ENCODE results near the gene C16orf95.
A peak's percentile ranks its signal among the peaks of the same experiment; 100 is the strongest.
"Not testable (repeated sequence)": the region's sequence is repeated elsewhere in the genome, so short reads cannot be mapped to it uniquely, and the experiment has no call there.

The C16orf95 gene

GRCh38 chr16:87345726-87346424 lies 28.7 kb upstream of the C16orf95 start:
- DNase-seq: no peak

GRCh38 chr16:87344931-87345631 lies 27.9 kb upstream of the C16orf95 start:
- peak; percentile 61 for DNase-seq

- no peak for DNase-seq
These were observed 27.2 kb upstream of the C16orf95 start for GRCh38 chr16:87344165-87344930.

GRCh38 chr16:87343753-87344050 lies 26.5 kb upstream of the C16orf95 start:
- no peak for DNase-seq

- no peak for DNase-seq
These were observed 26.0 kb upstream of the C16orf95 start for GRCh38 chr16:87342978-87343752.

- DNase-seq: no peak
These were observed 25.3 kb upstream of the C16orf95 start for GRCh38 chr16:87342504-87342903.

GRCh38 chr16:87340198-87340597 lies 23.0 kb upstream of the C16orf95 start:
- DNase-seq: no peak

- not testable (repeated sequence) for DNase-seq
These were observed 22.5 kb upstream of the C16orf95 start for GRCh38 chr16:87339724-87340105.

GRCh38 chr16:87339086-87339723 lies 22.0 kb upstream of the C16orf95 start:
- DNase-seq: no peak

GRCh38 chr16:87338155-87338765 lies 21.1 kb upstream of the C16orf95 start:
- no peak for DNase-seq

- no peak for DNase-seq
These were observed 20.1 kb upstream of the C16orf95 start for GRCh38 chr16:87337262-87337771.

GRCh38 chr16:87336434-87337240 lies 19.4 kb upstream of the C16orf95 start:
- no peak for DNase-seq

GRCh38 chr16:87335625-87336433 lies 18.6 kb upstream of the C16orf95 start:
- DNase-seq: no peak

- DNase-seq: no peak
These were observed 17.7 kb upstream of the C16orf95 start for GRCh38 chr16:87334651-87335624.

- DNase-seq: no peak
These were observed 16.6 kb upstream of the C16orf95 start for GRCh38 chr16:87333581-87334331.

GRCh38 chr16:87333101-87333500 lies 15.9 kb upstream of the C16orf95 start:
- DNase-seq: no peak

- no peak for DNase-seq
These were observed 15.0 kb upstream of the C16orf95 start for GRCh38 chr16:87332150-87332549.

- DNase-seq: no peak
These were observed 14.1 kb upstream of the C16orf95 start for GRCh38 chr16:87331241-87331801.
